Prostate gland (tissue), 2 donors: ENCODE measurements around the gene DNMT1. TPM values are rescaled to one million over a fixed set of nuclear protein-coding genes. Genes with fewer than 3 reads are reported as not detected.

ENCODE experiments used
- DNase-seq: peaks from one replicate; pipeline ENCODE4 v3.0.0-alpha.2; 2019; ENCODE audit warnings: low spot score
- H3K27ac ChIP-seq, 2 donors: fragments of 200-600 bp; sonication (generic); 2 replicates each; pipeline ENCODE4 v1.5.1; 2017 to 2019
- H3K27me3 ChIP-seq: fragments of 200-600 bp; sonication (generic); replicated peaks from 2 replicates; pipeline ENCODE4 v1.5.1; 2019; ENCODE audit not compliant: insufficient read depth
- H3K36me3 ChIP-seq, 2 donors: fragments of 200-600 bp; sonication (generic); 1 replicate in 1 of 2; 2 replicates in 1 of 2; pipeline versions ENCODE4 v1.5.1 to v1.8.1; 2017 to 2019
- H3K4me1 ChIP-seq: fragments of 200-600 bp; sonication (generic); replicated peaks from 2 replicates; pipeline ENCODE4 v1.5.1; 2019
- H3K4me3 ChIP-seq, 2 donors: fragments of 200-600 bp; sonication (generic); 2 replicates each; pipeline ENCODE4 v1.5.1; 2017 to 2019
- H3K9me3 ChIP-seq: fragments of 200-600 bp; sonication (generic); 2 replicates; pipeline ENCODE4 v1.5.1; 2017
- CTCF ChIP-seq, 4 experiments: fragments of 200-600 bp in 2 of 4; fragments of 450-650 bp in 2 of 4; sonication (generic) in 2 of 4; IDR thresholded peaks; 1 replicate in 3 of 4; 2 replicates in 1 of 4; pipeline ENCODE4 v1.5.1; 2016 to 2019; ENCODE audit warnings: antibody characterized with exemption in 4 of 4, mild to moderate bottlenecking in 2 of 4, moderate library complexity in 2 of 4
- POLR2A ChIP-seq: fragments of 450-650 bp; IDR thresholded peaks from one replicate; pipeline ENCODE4 v1.6.1; 2016; ENCODE audit warnings: antibody characterized with exemption, mild to moderate bottlenecking
- POLR2AphosphoS5 ChIP-seq: sonication (generic); formaldehyde crosslinking; IDR thresholded peaks from one replicate; pipeline ENCODE4 v1.6.1; 2017; ENCODE audit warnings: antibody characterized with exemption
- WGBS: methylation state at CpG from one replicate; pipeline ENCODE4 v1.1.5; 2018; 5-methylcytosine and 5-hydroxymethylcytosine counted together
- intact Hi-C: fragments of 100-400 bp; cut with DNase I; formaldehyde crosslinking; loops from one replicate; pipeline ENCODE4 v1.14.2; 2022
- total RNA-seq, 2 donors: library from RNA; depleted of rRNA; stranded (reverse); fragments of >200 nt; gene quantifications; one replicate each; pipeline ENCODE4 v1.1.0, GENCODE V29; 2016

DNMT1 gene
- total RNA-seq, 2 donors from 2014 or later = 29.9 to 50.0 TPM

DNA sequence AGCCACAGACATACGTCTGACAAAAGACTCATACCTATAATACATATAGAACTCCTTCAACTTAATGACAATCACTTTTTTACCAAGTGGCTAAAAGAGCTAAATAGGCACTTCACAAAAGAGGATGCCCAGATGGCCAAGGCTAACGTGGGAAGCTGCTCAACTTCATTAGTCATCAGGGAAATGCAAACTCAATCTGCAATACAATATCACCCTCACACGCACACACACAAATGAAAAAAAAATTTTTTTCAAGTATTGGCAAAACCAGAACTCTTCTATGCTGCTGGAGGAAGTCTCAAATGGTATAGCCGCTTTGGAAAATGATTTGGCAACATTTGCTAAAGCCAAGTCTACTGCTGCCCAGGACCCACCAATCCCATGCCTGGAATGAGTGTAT, 14.6 kb upstream of the DNMT1 start:
- no peak overlapping the region for H3K27ac ChIP-seq
- DNase-seq = no peak
- no peaks in the 10 kb centered on the region for H3K9me3 ChIP-seq
- intact Hi-C loops = no loop called here
- no peaks in the 10 kb centered on the region for H3K36me3 ChIP-seq
- no peaks in the 10 kb centered on the region for H3K4me1 ChIP-seq
- no peak overlapping the region for H3K4me3 ChIP-seq
- H3K27me3 ChIP-seq = no peaks in the 10 kb centered on the region
- no peak for TF ChIP-seq POLR2A
- no peak for TF ChIP-seq CTCF (IDR thresholded peaks at IDR 0.05)
- no peak for TF ChIP-seq POLR2AphosphoS5
- WGBS = 65% methylated on average over 4 of the region's 4 CpGs

- DNase-seq = no peak
- H3K4me3 ChIP-seq = no peak overlapping the region
- 100% methylated on average over 1 of the region's 1 CpG for WGBS
- H3K27ac ChIP-seq = no peak overlapping the region
- H3K36me3 ChIP-seq = no peaks in the 10 kb centered on the region
- H3K4me1 ChIP-seq = no peaks in the 10 kb centered on the region
- no peaks in the 10 kb centered on the region for H3K9me3 ChIP-seq
- intact Hi-C loops = no loop called here
- no peak for TF ChIP-seq POLR2AphosphoS5
- no peak for TF ChIP-seq CTCF (IDR thresholded peaks at IDR 0.05)
- no peak for TF ChIP-seq POLR2A
- no peaks in the 10 kb centered on the region for H3K27me3 ChIP-seq
Measured at GRCh38 chr19:10207026-10207425, 12.3 kb upstream of the DNMT1 start.

GRCh38 chr19:10206226-10206885, 11.6 kb upstream of the DNMT1 start:
- no peak for DNase-seq
- 65% methylated on average over 10 of the region's 10 CpGs for WGBS

DNA sequence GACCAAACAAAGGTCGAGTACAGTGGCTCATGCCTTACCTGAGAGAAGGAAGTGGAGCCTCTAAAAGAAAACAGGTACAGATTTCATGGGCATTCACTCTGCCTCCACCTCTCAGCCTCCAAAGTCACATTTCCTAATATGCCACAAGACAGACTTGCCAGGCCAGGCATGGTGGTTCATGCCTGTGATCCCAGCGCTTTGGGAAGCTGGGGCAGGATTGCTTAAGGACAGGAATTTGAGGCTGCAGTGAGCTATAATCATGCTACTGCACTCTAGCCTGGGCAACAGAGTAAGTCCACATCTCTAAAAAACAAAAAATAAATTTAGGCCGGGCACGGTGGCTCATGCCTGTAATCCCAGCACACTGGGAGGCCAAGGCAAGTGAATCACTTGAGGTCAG, 10.9 kb upstream of the DNMT1 start:
- Histone ChIP-seq H3K36me3 (no peaks in the 10 kb centered on the region), H3K9me3 (no peaks in the 10 kb centered on the region), H3K4me3 (no peak overlapping the region), H3K4me1 (no peaks in the 10 kb centered on the region), H3K27me3 (no peaks in the 10 kb centered on the region), H3K27ac (no peak overlapping the region)
- intact Hi-C loops = no loop called here
- no peak for TF ChIP-seq CTCF (IDR thresholded peaks at IDR 0.05)
- TF ChIP-seq POLR2AphosphoS5 = no peak
- no peak for TF ChIP-seq POLR2A
- DNase-seq = no peak
- 90% methylated on average over 4 of the region's 4 CpGs for WGBS

More at GRCh38 chr19:10206226-10206885, 11.6 kb upstream of the DNMT1 start:
- Histone ChIP-seq H3K27me3 (no peaks in the 10 kb centered on the region), H3K4me1 (no peaks in the 10 kb centered on the region), H3K36me3 (no peaks in the 10 kb centered on the region), H3K27ac (no peak overlapping the region), H3K9me3 (no peaks in the 10 kb centered on the region), H3K4me3 (no peak overlapping the region)
- TF ChIP-seq POLR2A (no peak), POLR2AphosphoS5 (no peak), CTCF (IDR thresholded peaks at IDR 0.05) (no peak)
- intact Hi-C loops = no loop called here

- H3K36me3 ChIP-seq = no peaks in the 10 kb centered on the region
- 95% methylated on average over 3 of the region's 3 CpGs for WGBS
- H3K9me3 ChIP-seq = no peaks in the 10 kb centered on the region
- TF ChIP-seq POLR2A (no peak), POLR2AphosphoS5 (no peak), CTCF (IDR thresholded peaks at IDR 0.05) (no peak)
- no peak overlapping the region for H3K4me3 ChIP-seq
- H3K27ac ChIP-seq = no peak overlapping the region
- H3K27me3 ChIP-seq = no peaks in the 10 kb centered on the region
- no peak for DNase-seq
- H3K4me1 ChIP-seq = no peaks in the 10 kb centered on the region
- intact Hi-C loops = no loop called here
Measured at GRCh38 chr19:10203686-10204085, 8.9 kb upstream of the DNMT1 start.
